Left lobe of liver (tissue), 2 donors: ENCODE results near the gene TMEM209. TPM values are rescaled to one million over a fixed set of nuclear protein-coding genes. Genes with fewer than 3 reads are reported as not detected.
"Not testable (repeated sequence)": the region's sequence is repeated elsewhere in the genome, so short reads cannot be mapped to it uniquely, and the experiment has no call there.

Source experiments
- ATAC-seq: fragments of 200-7000 bp; cut with Tn5 transposase; one replicate; pipeline ENCODE4 v1.9.1; 2020; ENCODE audit warnings: mild to moderate bottlenecking, moderate library complexity
- DNase-seq: peaks from one replicate; pipeline ENCODE4 v3.0.0-alpha.2; 2020; ENCODE audit warnings: low spot score
- total RNA-seq: library from RNA; stranded (reverse); gene quantifications from one replicate; pipeline ENCODE4 v1.2.1, GENCODE V29; 2021
- donor health status: DM: no; HTN: no; CAD: no; lungs with moderate emphysema.
- donor health status: DM: no; HTN: yes; CAD: no.

The TMEM209 gene
- total RNA-seq, 1 donor from 2014 or later: 7.5 TPM

- no peak for DNase-seq
- no peak for ATAC-seq
Measured at GRCh38 chr7:130131964-130132875, 73.0 kb downstream of the TMEM209 start.

DNA sequence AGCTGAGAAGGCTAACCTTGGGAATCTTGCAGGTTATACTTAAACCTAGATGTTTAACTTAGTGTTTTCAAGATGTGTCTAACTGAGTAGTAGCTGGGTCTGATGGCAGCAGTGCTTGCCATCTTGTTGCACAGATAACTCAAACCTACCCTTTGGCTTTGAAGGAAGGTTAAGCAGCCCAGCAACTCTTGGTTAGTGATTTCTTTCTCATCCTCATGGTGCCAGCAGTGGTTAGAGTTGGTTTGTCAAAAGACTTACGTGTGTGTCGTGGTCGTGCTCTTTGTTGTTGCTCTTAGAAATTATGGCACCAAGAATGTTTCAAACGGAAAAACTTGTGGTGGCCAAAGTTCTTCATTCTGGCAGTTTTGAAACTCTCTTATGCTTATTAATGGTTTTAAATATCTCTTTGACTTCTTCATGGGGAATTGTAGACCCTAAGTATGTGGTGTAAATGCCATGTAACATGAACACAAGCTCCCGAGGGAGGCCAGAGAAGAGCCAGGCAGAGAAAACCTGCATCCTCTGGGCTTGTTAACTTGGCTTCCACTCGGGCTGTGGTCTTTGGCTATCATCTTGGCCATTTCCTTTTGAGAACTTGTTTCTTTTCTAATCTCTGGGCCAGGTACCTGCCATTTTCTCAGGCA, 73.9 kb downstream of the TMEM209 start:
- DNase-seq: no peak
- ATAC-seq: no peak

- ATAC-seq (no peak), DNase-seq (no peak)
Measured at GRCh38 chr7:130129011-130129411, 76.2 kb downstream of the TMEM209 start.

GRCh38 chr7:130127821-130128317, 77.3 kb downstream of the TMEM209 start:
- no peak for DNase-seq
- ATAC-seq: no peak

GRCh38 chr7:130127404-130127803, 77.8 kb downstream of the TMEM209 start:
- DNase-seq: no peak
- no peak for ATAC-seq

- ATAC-seq, DNase-seq: not testable (repeated sequence)
Measured at GRCh38 chr7:130126840-130127239, 78.4 kb downstream of the TMEM209 start.

GRCh38 chr7:130124711-130125110, 80.5 kb downstream of the TMEM209 start:
- no peak for ATAC-seq
- no peak for DNase-seq

DNA sequence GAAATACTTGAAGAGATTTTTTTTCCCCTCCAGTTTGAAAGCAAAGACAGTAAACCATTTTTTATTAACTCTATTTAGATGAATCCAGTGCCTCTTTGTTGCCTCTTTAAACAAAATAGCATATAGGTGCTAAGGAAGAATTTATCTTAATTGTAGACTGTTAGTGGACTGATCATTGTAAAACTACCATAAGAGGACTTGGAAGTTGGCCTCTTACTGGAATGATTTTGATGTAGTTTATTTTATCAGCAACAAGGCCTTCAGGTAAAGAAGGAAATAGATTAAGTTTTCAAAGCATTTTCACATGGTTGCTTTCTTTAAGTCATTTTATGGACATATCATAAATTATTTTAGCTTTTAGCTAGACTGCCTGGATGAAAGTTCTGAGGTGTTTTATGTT, 81.7 kb downstream of the TMEM209 start:
- ATAC-seq (no peak), DNase-seq (no peak)

DNA sequence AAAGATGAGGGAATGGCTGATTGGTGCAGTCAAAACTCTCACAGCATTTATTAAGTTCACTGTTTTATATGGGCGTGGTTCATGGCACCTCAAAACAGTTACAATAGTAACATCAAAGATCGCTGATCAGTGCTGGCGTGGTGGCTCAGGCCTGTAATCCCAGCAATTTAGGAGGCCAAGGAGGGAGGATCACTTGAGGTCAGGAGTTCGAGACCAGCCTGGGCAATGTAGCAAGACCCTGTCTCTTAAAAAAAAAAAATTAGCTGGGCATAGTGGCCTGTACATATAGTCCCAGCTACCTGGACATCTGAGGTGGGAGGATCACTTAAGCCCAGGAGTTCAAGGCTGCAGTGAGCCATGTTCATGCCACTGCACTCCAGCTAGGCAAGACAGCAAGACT, 86.4 kb downstream of the TMEM209 start:
- DNase-seq (no peak), ATAC-seq (no peak)

DNA sequence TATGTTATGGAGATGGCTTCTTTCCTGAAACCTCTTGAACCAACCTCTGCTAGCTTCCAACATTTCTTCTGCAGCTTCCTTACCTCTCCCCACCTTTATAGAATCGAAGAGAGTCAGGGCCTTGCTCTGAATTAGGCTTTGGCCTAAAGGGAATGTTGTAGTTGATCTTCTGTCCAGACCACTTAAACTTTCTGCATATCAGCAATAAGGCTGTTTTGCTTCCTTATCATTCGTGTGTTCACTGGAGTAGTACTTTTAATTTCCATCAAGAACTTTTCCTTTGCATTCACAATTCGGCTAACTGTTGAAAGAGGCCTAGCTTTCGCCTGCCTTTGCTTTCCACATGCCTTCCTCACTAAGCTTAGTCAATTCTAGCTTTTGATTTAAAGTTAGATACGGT, 86.9 kb downstream of the TMEM209 start:
- DNase-seq (no peak), ATAC-seq (no peak)

DNA sequence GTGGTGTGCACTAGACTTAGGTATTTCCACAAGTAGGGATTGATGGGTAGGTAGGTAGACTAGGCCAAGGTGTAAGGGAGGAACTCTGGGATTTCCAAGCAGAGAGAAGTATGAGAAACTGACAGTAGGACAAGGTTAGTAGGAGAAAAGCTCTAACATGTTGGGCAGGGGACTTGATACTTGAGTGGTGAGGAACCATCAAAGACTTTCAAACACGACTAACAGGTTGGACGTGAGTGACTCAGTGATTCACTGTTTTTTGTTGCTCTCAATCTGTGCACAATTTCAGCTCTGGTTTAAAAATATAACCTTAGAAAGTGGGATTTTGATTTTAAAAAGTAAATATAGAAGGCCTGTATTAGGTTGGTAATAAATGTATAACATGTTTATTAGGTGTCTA, 90.4 kb downstream of the TMEM209 start:
- DNase-seq: no peak
- no peak for ATAC-seq

Other genes with a start within 250 kb of the TMEM209 start
- gene ZC3HC1, start 154.0 kb downstream of the TMEM209 start, total RNA-seq: 9.0 TPM
- gene KLHDC10, start 134.9 kb downstream of the TMEM209 start, total RNA-seq: 35.3 TPM
- gene SSMEM1, start 2.5 kb upstream of the TMEM209 start, total RNA-seq: not detected
- 1.9 TPM for gene CPA2, start 61.5 kb upstream of the TMEM209 start, total RNA-seq
- gene CPA4, start 87.8 kb upstream of the TMEM209 start, total RNA-seq: not detected
- not detected for gene CPA5, start 139.4 kb upstream of the TMEM209 start, total RNA-seq
- 16.8 TPM for gene CPA1, start 175.1 kb upstream of the TMEM209 start, total RNA-seq
- 3.5 TPM for gene CEP41, start 235.6 kb upstream of the TMEM209 start, total RNA-seq